ENCODE results near the gene PTPRN2.

PTPRN2 gene

GRCh38 chr7:157541295-157542067, 1046.1 kb downstream of the PTPRN2 start:
- no peak for DNase-seq (ENCODE audit: low read depth in 4 of 4, low spot score in 1 of 4)

GRCh38 chr7:157540606-157541294, 1046.9 kb downstream of the PTPRN2 start:
- DNase-seq (ENCODE audit: low read depth in 4 of 4, low spot score in 1 of 4), result no peak

GRCh38 chr7:157540020-157540419, 1047.6 kb downstream of the PTPRN2 start:
- no peak for DNase-seq (ENCODE audit: low read depth in 4 of 4, low spot score in 1 of 4)

GRCh38 chr7:157539521-157539920, 1048.1 kb downstream of the PTPRN2 start:
- no peak for DNase-seq (ENCODE audit: low read depth in 4 of 4, low spot score in 1 of 4)

GRCh38 chr7:157538735-157539134, 1048.9 kb downstream of the PTPRN2 start:
- DNase-seq (ENCODE audit: low read depth in 4 of 4, low spot score in 1 of 4), result no peak

- no peak for DNase-seq (ENCODE audit: low read depth in 4 of 4, low spot score in 1 of 4)
Observed at GRCh38 chr7:157538321-157538720, 1049.3 kb downstream of the PTPRN2 start.

- DNase-seq (ENCODE audit: low read depth in 4 of 4, low spot score in 1 of 4), result no peak
Observed at GRCh38 chr7:157537056-157537455, 1050.6 kb downstream of the PTPRN2 start.

GRCh38 chr7:157532068-157532467, 1055.6 kb downstream of the PTPRN2 start:
- no peak for DNase-seq (ENCODE audit: low read depth in 4 of 4, low spot score in 1 of 4)

GRCh38 chr7:157529768-157530560, 1057.7 kb downstream of the PTPRN2 start:
- no peak for DNase-seq (ENCODE audit: low read depth in 4 of 4, low spot score in 1 of 4)

- DNase-seq (ENCODE audit: low read depth in 4 of 4, low spot score in 1 of 4), result no peak
Observed at GRCh38 chr7:157528785-157529341, 1058.8 kb downstream of the PTPRN2 start.

- no peak for DNase-seq (ENCODE audit: low read depth in 4 of 4, low spot score in 1 of 4)
Observed at GRCh38 chr7:157527686-157528085, 1059.9 kb downstream of the PTPRN2 start.

- DNase-seq (ENCODE audit: low read depth in 4 of 4, low spot score in 1 of 4), result no peak
Observed at GRCh38 chr7:157526913-157527634, 1060.5 kb downstream of the PTPRN2 start.

GRCh38 chr7:157526005-157526912, 1061.4 kb downstream of the PTPRN2 start:
- DNase-seq (ENCODE audit: low read depth in 4 of 4, low spot score in 1 of 4), result no peak

GRCh38 chr7:157525491-157525915, 1062.1 kb downstream of the PTPRN2 start:
- no peak for DNase-seq (ENCODE audit: low read depth in 4 of 4, low spot score in 1 of 4)

- DNase-seq (ENCODE audit: low read depth in 4 of 4, low spot score in 1 of 4), result no peak
Observed at GRCh38 chr7:157524731-157525130, 1062.9 kb downstream of the PTPRN2 start.

- DNase-seq (ENCODE audit: low read depth in 4 of 4, low spot score in 1 of 4), result no peak
Observed at GRCh38 chr7:157523766-157524421, 1063.7 kb downstream of the PTPRN2 start.

GRCh38 chr7:157523371-157523765, 1064.3 kb downstream of the PTPRN2 start:
- no peak for DNase-seq (ENCODE audit: low read depth in 4 of 4, low spot score in 1 of 4)

- DNase-seq (ENCODE audit: low read depth in 4 of 4, low spot score in 1 of 4), result no peak
Observed at GRCh38 chr7:157522954-157523353, 1064.7 kb downstream of the PTPRN2 start.

GRCh38 chr7:157522189-157522588, 1065.4 kb downstream of the PTPRN2 start:
- DNase-seq (ENCODE audit: low read depth in 4 of 4, low spot score in 1 of 4), result no peak
